Astrocyte of the cerebellum (primary cell): ENCODE data around the gene EGLN3.

Experiments
- DNase-seq: peaks from one replicate; pipeline ENCODE4 v3.0.0-alpha.2; 2011; ENCODE audit warnings: low read depth
- H3K4me3 ChIP-seq: 2 replicates; pipeline ENCODE4 v1.5.1; 2011; ENCODE audit warnings: mild to moderate bottlenecking, low read depth, low read length, moderate library complexity
- CTCF ChIP-seq: IDR thresholded peaks from 2 replicates; pipeline ENCODE4 v1.5.1; 2012; ENCODE audit warnings: low read length, low read depth, moderate library complexity, mild to moderate bottlenecking; ENCODE audit errors: missing control alignments
- in situ Hi-C: cut with HindIII; loops from 2 replicates; pipeline ENCODE4 v1.10.0; 2017; ENCODE audit warnings: low sequenced_read_pairs

The EGLN3 gene

GRCh38 chr14:33940561-33941011 lies 10.3 kb downstream of the EGLN3 start:
- TF ChIP-seq CTCF: no peak
- H3K4me3 ChIP-seq: no peak overlapping the region
- in situ Hi-C loops: no loop called here
- DNase-seq: no peak

GRCh38 chr14:33938131-33938949 lies 12.5 kb downstream of the EGLN3 start:
- no peak for DNase-seq
- in situ Hi-C loops: no loop called here
- no peak for TF ChIP-seq CTCF
- H3K4me3 ChIP-seq: no peak overlapping the region

- no peak for TF ChIP-seq CTCF
- no peak for DNase-seq
- no peak overlapping the region for H3K4me3 ChIP-seq
- in situ Hi-C loops: no loop called here
Observed at GRCh38 chr14:33936391-33936790, 14.5 kb downstream of the EGLN3 start.

GRCh38 chr14:33934938-33935337 lies 15.9 kb downstream of the EGLN3 start:
- H3K4me3 ChIP-seq: no peak overlapping the region
- in situ Hi-C loops: no loop called here
- no peak for DNase-seq
- no peak for TF ChIP-seq CTCF

GRCh38 chr14:33934043-33934750 lies 16.7 kb downstream of the EGLN3 start:
- no peak for DNase-seq
- TF ChIP-seq CTCF: no peak
- in situ Hi-C loops: no loop called here
- no peak overlapping the region for H3K4me3 ChIP-seq

- no peak overlapping the region for H3K4me3 ChIP-seq
- TF ChIP-seq CTCF: no peak
- DNase-seq: no peak
- in situ Hi-C loops: no loop called here
Observed at GRCh38 chr14:33933386-33933933, 17.4 kb downstream of the EGLN3 start.
